Fibroblast of pulmonary artery (primary cell): ENCODE measurements around the gene PLXNA4.

ENCODE experiments used
- DNase-seq: peaks from one replicate; pipeline ENCODE4 v3.0.0-alpha.2; 2010; ENCODE audit warnings: low read depth
- H3K4me3 ChIP-seq: replicated peaks from 2 replicates; pipeline ENCODE4 v1.5.1; 2011; ENCODE audit warnings: low read depth, mild to moderate bottlenecking, control low read depth, low read length, moderate library complexity
- CTCF ChIP-seq: IDR thresholded peaks from 2 replicates; pipeline ENCODE4 v1.5.1; 2011; ENCODE audit warnings: mild to moderate bottlenecking, control low read depth, low read length, inconsistent platforms; ENCODE audit errors: missing control alignments

PLXNA4 gene

DNA sequence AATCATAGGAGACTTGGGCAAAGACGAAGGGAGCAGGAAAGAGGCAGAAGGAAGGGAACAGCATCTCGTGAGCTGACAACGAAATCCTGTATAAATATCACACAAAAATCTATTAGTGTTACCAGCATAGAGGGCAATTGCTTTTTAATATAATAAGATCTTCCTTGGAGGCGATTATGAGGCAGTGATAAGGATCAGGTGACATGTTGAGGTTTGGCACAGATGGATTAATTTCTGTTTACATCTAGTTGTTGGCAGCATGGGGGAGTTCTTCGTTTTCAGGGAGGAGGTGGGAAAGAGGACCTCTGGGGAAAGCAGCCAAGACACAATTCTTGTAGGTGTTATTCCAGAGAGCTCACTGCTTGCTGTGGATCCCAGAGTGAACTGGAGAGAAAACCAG is 163.8 kb downstream of the PLXNA4 start:
- no peak overlapping the region for H3K4me3 ChIP-seq
- TF ChIP-seq CTCF, result no peak
- no peak for DNase-seq

GRCh38 chr7:132410861-132411541 is 165.3 kb downstream of the PLXNA4 start:
- no peak overlapping the region for H3K4me3 ChIP-seq
- DNase-seq, result no peak
- TF ChIP-seq CTCF, result no peak

GRCh38 chr7:132410385-132410784 is 165.9 kb downstream of the PLXNA4 start:
- peak; percentile 49 for DNase-seq
- TF ChIP-seq CTCF, result no peak
- H3K4me3 ChIP-seq, result no peak overlapping the region

GRCh38 chr7:132407764-132408163 is 168.5 kb downstream of the PLXNA4 start:
- no peak for TF ChIP-seq CTCF
- DNase-seq, result peak; percentile 59
- no peak overlapping the region for H3K4me3 ChIP-seq

- DNase-seq, result peak; percentile 47
- no peak for TF ChIP-seq CTCF
Measured at GRCh38 chr7:132406039-132406438, 170.2 kb downstream of the PLXNA4 start.

GRCh38 chr7:132404261-132404660 is 172.0 kb downstream of the PLXNA4 start:
- no peak overlapping the region for H3K4me3 ChIP-seq
- TF ChIP-seq CTCF, result no peak
- no peak for DNase-seq

More at GRCh38 chr7:132406039-132406438, 170.2 kb downstream of the PLXNA4 start:
- H3K4me3 ChIP-seq, result no peak overlapping the region
